ENCODE measurements around the gene LDLRAP1.

GRCh38 chr1:25607123-25607522, 63.7 kb downstream of the LDLRAP1 start:
- TF ChIP-seq CTCF (IDR thresholded peaks at IDR 0.05), result no peak
- no peak for TF ChIP-seq EZH2phosphoT487 (IDR thresholded peaks at IDR 0.05)
